WTC11 (cell line): ENCODE measurements around the gene FAF1. TPM values are rescaled to one million over a fixed set of nuclear protein-coding genes. Genes with fewer than 3 reads are reported as not detected.

ENCODE experiments used
- ATAC-seq: fragments of 200-7000 bp; cut with Tn5 transposase; 2 replicates; pipeline ENCODE4 v1.10.0; 2021; ENCODE audit warnings: mild to moderate bottlenecking, moderate library complexity
- CTCF ChIA-PET: fragments of 300-600 bp; sonication (Branson Sonifier 250); formaldehyde crosslinking; loops from one replicate; lab custom pipeline; 2021; ENCODE audit warnings: antibody characterized with exemption; lab: Charles Lee
- POLR2A ChIA-PET: fragments of 350-600 bp; sonication (Branson Sonifier 250); formaldehyde crosslinking; loops from one replicate; lab custom pipeline; 2021; ENCODE audit warnings: antibody characterized with exemption; lab: Charles Lee
- DNase-seq: peaks from one replicate; pipeline ENCODE4 v3.0.0; 2021; ENCODE audit warnings: low spot score
- H3K27ac Mint-ChIP-seq: 2 replicates; pipeline ENCODE4 v1.8.0; 2021; ENCODE audit warnings: mixed read lengths
- H3K27me3 Mint-ChIP-seq: 2 replicates; pipeline ENCODE4 v1.8.0; 2021; ENCODE audit warnings: low read depth, mild to moderate bottlenecking, moderate library complexity, mixed read lengths
- H3K36me3 Mint-ChIP-seq: 2 replicates; pipeline ENCODE4 v1.8.0; 2021; ENCODE audit warnings: mixed read lengths
- H3K4me1 Mint-ChIP-seq: 2 replicates; pipeline ENCODE4 v1.8.0; 2022; ENCODE audit warnings: mixed read lengths
- H3K4me3 Mint-ChIP-seq: 2 replicates; pipeline ENCODE4 v1.8.0; 2021; ENCODE audit warnings: mild to moderate bottlenecking, moderate library complexity, mixed read lengths
- H3K9me3 Mint-ChIP-seq: 2 replicates; pipeline ENCODE4 v1.8.0; 2021; ENCODE audit warnings: mixed read lengths
- ATF2 ChIP-seq: sonication (generic); formaldehyde crosslinking; IDR thresholded peaks from 2 replicates; pipeline ENCODE4 v1.8.1; 2022; ENCODE audit warnings: low read depth, missing genetic modification reagents, borderline replicate concordance
- ATF3 ChIP-seq: sonication (generic); formaldehyde crosslinking; conservative IDR thresholded peaks from 2 replicates; pipeline ENCODE4 v1.8.1; 2022; ENCODE audit warnings: mild to moderate bottlenecking, missing genetic modification reagents
- CTCF ChIP-seq: fragments of 200-600 bp; IDR thresholded peaks from 2 replicates; pipeline ENCODE4 v1.8.0; 2022; ENCODE audit warnings: antibody characterized with exemption
- FOXJ3 ChIP-seq: sonication (generic); formaldehyde crosslinking; IDR thresholded peaks from 2 replicates; pipeline ENCODE4 v1.9.0; 2021; ENCODE audit warnings: missing genetic modification reagents, mild to moderate bottlenecking, borderline replicate concordance
- FOXP1 ChIP-seq: sonication (generic); formaldehyde crosslinking; IDR thresholded peaks from 2 replicates; pipeline ENCODE4 v1.8.0; 2022; ENCODE audit warnings: missing genetic modification reagents, mild to moderate bottlenecking, moderate library complexity, borderline replicate concordance
- GRHL2 ChIP-seq: fragments of 250-450 bp; sonication (Bioruptor Pico); IDR thresholded peaks from 2 replicates; pipeline ENCODE4 v1.8.0; 2022; ENCODE audit warnings: mild to moderate bottlenecking, moderate library complexity; ENCODE audit not compliant: insufficient replicate concordance, severe bottlenecking
- MXD4 ChIP-seq: fragments of 250-450 bp; sonication (Bioruptor Pico); IDR thresholded peaks from 2 replicates; pipeline ENCODE4 v1.8.0; 2021; ENCODE audit warnings: mild to moderate bottlenecking, moderate library complexity, borderline replicate concordance
- NFATC4 ChIP-seq: fragments of 250-450 bp; sonication (Bioruptor Pico); IDR thresholded peaks from 2 replicates; pipeline ENCODE4 v1.9.0; 2021; ENCODE audit warnings: mild to moderate bottlenecking
- NFE2L1 ChIP-seq: sonication (generic); formaldehyde crosslinking; IDR thresholded peaks from 2 replicates; pipeline ENCODE4 v1.8.1; 2023; ENCODE audit warnings: missing genetic modification reagents
- NR2C2 ChIP-seq: sonication (generic); formaldehyde crosslinking; IDR thresholded peaks from 2 replicates; pipeline ENCODE4 v1.8.0; 2022; ENCODE audit warnings: mild to moderate bottlenecking, missing genetic modification reagents
- OVOL2 ChIP-seq: fragments of 250-450 bp; sonication (Bioruptor Pico); IDR thresholded peaks from 2 replicates; pipeline ENCODE4 v1.9.0; 2021; ENCODE audit warnings: mild to moderate bottlenecking, borderline replicate concordance
- PREB ChIP-seq: sonication (generic); formaldehyde crosslinking; IDR thresholded peaks from 2 replicates; pipeline ENCODE4 v1.8.1; 2022; ENCODE audit warnings: mild to moderate bottlenecking, missing genetic modification reagents, moderate library complexity, borderline replicate concordance
- SOX15 ChIP-seq: fragments of 250-450 bp; sonication (Bioruptor Pico); IDR thresholded peaks from 2 replicates; pipeline ENCODE4 v1.9.0; 2021; ENCODE audit warnings: mild to moderate bottlenecking
- TCF7 ChIP-seq: sonication (generic); formaldehyde crosslinking; IDR thresholded peaks from 2 replicates; pipeline ENCODE4 v1.8.0; 2022; ENCODE audit warnings: mild to moderate bottlenecking, low read depth, missing genetic modification reagents, moderate library complexity
- TEAD1 ChIP-seq: sonication (generic); formaldehyde crosslinking; IDR thresholded peaks from 2 replicates; pipeline ENCODE4 v1.8.0; 2022; ENCODE audit warnings: mild to moderate bottlenecking, missing genetic modification reagents
- TP53 ChIP-seq: sonication (generic); formaldehyde crosslinking; IDR thresholded peaks from 2 replicates; pipeline ENCODE4 v1.8.1; 2023; ENCODE audit warnings: mild to moderate bottlenecking, missing genetic modification reagents
- ZNF263 ChIP-seq: sonication (generic); formaldehyde crosslinking; IDR thresholded peaks from 2 replicates; pipeline ENCODE4 v1.8.1; 2022; ENCODE audit warnings: low read depth, mild to moderate bottlenecking, moderate library complexity, missing genetic modification reagents
- ZNF423 ChIP-seq: fragments of 250-450 bp; sonication (Bioruptor Pico); IDR thresholded peaks from 2 replicates; pipeline ENCODE4 v2.1.2; 2022; ENCODE audit warnings: mild to moderate bottlenecking, moderate library complexity
- ZNF425 ChIP-seq: fragments of 250-450 bp; sonication (Bioruptor Pico); conservative IDR thresholded peaks from 2 replicates; pipeline ENCODE4 v1.9.0; 2021; ENCODE audit warnings: mild to moderate bottlenecking
- total RNA-seq: library from RNA; stranded (reverse); gene quantifications from 3 replicates; pipeline ENCODE4 v1.2.3, GENCODE V29; 2021
- TF ChIP-seq, protein P1 (sequence below): sonication (generic); formaldehyde crosslinking; IDR thresholded peaks from 2 replicates; pipeline ENCODE4 v1.8.0; 2023; ENCODE audit warnings: mild to moderate bottlenecking, missing genetic modification reagents
- TF ChIP-seq, protein P2 (sequence below): sonication (generic); formaldehyde crosslinking; IDR thresholded peaks from 2 replicates; pipeline ENCODE4 v1.8.0; 2023; ENCODE audit warnings: missing genetic modification reagents

Gene FAF1
- total RNA-seq, 1 experiment from 2014 or later = 53.5 TPM

GRCh38 chr1:50774759-50775351, 185.2 kb downstream of the FAF1 start:
- Mint-ChIP-seq H3K9me3 (no peaks in the 10 kb centered on the region), H3K4me1 (no peaks in the 10 kb centered on the region), H3K36me3 (no peaks in the 10 kb centered on the region), H3K4me3 (no peak overlapping the region), H3K27me3 (no peaks in the 10 kb centered on the region), H3K27ac (no peak overlapping the region)
- CTCF ChIA-PET = interaction anchor here (0.6 to 2.7 kb wide), 20 partner anchors 8 to 522 kb away, joined by 3 to 22 read pairs (median 4); partner anchors contain the start of genes C1orf185 and FAF1
- TF ChIP-seq CTCF (peak; percentile 44; the same call in 1 of the 2 replicates), TP53 (CRISPR knock-in tag) (no peak), ZNF423 (CRISPR knock-in tag) (no peak), OVOL2 (CRISPR knock-in tag) (no peak), PREB (CRISPR knock-in tag) (no peak)
- POLR2A ChIA-PET = no interaction called here
- DNase-seq (no peak), ATAC-seq (peak; percentile 34; the same call in 1 of the 2 replicates)

DNA sequence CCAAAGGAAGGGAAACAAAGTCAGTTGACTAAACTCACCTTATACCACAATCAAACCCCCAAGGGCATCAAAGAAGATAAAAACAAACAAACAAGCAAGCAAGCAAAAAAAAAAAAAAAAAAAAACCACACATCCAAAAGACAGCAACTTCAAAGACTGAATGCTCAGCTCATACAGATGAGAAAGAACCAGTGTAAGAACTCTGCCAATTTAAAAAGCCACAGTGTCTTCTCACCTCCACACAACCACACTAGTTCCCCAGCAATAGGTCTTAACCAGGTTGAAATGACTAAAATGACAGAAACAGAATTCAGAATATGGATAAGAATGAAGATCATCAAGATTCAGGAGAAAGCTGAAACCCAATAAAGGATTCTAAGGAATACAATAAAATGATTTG, 193.4 kb downstream of the FAF1 start:
- ChIA-PET CTCF (interaction anchor here (0.6 to 1.1 kb wide), 5 partner anchors 8 to 194 kb away, joined by 4 to 5 read pairs (median 4); no protein-coding TSS in a partner anchor), POLR2A (interaction anchor here (0.6 kb wide), 1 partner anchor 413 kb away, joined by 4 read pairs; no protein-coding TSS in a partner anchor)
- H3K36me3 Mint-ChIP-seq = no peaks in the 10 kb centered on the region
- ATAC-seq = no peak
- H3K4me3 Mint-ChIP-seq = no peak overlapping the region
- H3K27ac Mint-ChIP-seq = no peak overlapping the region
- no peaks in the 10 kb centered on the region for H3K4me1 Mint-ChIP-seq
- no peaks in the 10 kb centered on the region for H3K9me3 Mint-ChIP-seq
- no peak for DNase-seq
- H3K27me3 Mint-ChIP-seq = no peaks in the 10 kb centered on the region
- TF ChIP-seq TEAD1 = no peak
- TF ChIP-seq NFATC4 (CRISPR knock-in tag) = no peak
- no peak for TF ChIP-seq FOXJ3 (CRISPR knock-in tag)
- TF ChIP-seq, protein P1, sequence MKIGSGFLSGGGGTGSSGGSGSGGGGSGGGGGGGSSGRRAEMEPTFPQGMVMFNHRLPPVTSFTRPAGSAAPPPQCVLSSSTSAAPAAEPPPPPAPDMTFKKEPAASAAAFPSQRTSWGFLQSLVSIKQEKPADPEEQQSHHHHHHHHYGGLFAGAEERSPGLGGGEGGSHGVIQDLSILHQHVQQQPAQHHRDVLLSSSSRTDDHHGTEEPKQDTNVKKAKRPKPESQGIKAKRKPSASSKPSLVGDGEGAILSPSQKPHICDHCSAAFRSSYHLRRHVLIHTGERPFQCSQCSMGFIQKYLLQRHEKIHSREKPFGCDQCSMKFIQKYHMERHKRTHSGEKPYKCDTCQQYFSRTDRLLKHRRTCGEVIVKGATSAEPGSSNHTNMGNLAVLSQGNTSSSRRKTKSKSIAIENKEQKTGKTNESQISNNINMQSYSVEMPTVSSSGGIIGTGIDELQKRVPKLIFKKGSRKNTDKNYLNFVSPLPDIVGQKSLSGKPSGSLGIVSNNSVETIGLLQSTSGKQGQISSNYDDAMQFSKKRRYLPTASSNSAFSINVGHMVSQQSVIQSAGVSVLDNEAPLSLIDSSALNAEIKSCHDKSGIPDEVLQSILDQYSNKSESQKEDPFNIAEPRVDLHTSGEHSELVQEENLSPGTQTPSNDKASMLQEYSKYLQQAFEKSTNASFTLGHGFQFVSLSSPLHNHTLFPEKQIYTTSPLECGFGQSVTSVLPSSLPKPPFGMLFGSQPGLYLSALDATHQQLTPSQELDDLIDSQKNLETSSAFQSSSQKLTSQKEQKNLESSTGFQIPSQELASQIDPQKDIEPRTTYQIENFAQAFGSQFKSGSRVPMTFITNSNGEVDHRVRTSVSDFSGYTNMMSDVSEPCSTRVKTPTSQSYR (CRISPR knock-in tag) = no peak
- no peak for TF ChIP-seq NR2C2 (CRISPR knock-in tag)
- TF ChIP-seq FOXP1 (CRISPR knock-in tag) = no peak
- TF ChIP-seq NFE2L1 (CRISPR knock-in tag) = no peak
- no peak for TF ChIP-seq GRHL2 (CRISPR knock-in tag)
- no peak for TF ChIP-seq ZNF423 (CRISPR knock-in tag)
- TF ChIP-seq TCF7 (CRISPR knock-in tag) = no peak
- no peak for TF ChIP-seq ATF2 (CRISPR knock-in tag)
- TF ChIP-seq SOX15 (CRISPR knock-in tag) = no peak
- TF ChIP-seq, protein P2, sequence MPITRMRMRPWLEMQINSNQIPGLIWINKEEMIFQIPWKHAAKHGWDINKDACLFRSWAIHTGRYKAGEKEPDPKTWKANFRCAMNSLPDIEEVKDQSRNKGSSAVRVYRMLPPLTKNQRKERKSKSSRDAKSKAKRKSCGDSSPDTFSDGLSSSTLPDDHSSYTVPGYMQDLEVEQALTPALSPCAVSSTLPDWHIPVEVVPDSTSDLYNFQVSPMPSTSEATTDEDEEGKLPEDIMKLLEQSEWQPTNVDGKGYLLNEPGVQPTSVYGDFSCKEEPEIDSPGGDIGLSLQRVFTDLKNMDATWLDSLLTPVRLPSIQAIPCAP = no peak
- no peak for TF ChIP-seq MXD4
- no peak for TF ChIP-seq ZNF263
- no peak for TF ChIP-seq ZNF425 (CRISPR knock-in tag)
- no peak for TF ChIP-seq ATF3 (CRISPR knock-in tag)
